C4-2B (cell line): ENCODE data around the gene LRP1B.

Experiments used
- CTCF ChIP-seq: fragments of 450-650 bp; conservative IDR thresholded peaks from 2 replicates; pipeline ENCODE4 v1.5.1; 2017; ENCODE audit warnings: mild to moderate bottlenecking
- ZFX ChIP-seq: fragments of 450-650 bp; IDR thresholded peaks from 2 replicates; pipeline ENCODE4 v1.6.1; 2017

- TF ChIP-seq CTCF: no peak
- no peak for TF ChIP-seq ZFX
These were observed 1754.1 kb downstream of the LRP1B start for GRCh38 chr2:140376686-140377085.
